NCI-H510A (cell line): ENCODE data around the gene TBC1D21.

Experiments
- DNase-seq: peaks from one replicate; lab custom pipeline; 2025; lab: John Stamatoyannopoulos, UW

The TBC1D21 gene

DNA sequence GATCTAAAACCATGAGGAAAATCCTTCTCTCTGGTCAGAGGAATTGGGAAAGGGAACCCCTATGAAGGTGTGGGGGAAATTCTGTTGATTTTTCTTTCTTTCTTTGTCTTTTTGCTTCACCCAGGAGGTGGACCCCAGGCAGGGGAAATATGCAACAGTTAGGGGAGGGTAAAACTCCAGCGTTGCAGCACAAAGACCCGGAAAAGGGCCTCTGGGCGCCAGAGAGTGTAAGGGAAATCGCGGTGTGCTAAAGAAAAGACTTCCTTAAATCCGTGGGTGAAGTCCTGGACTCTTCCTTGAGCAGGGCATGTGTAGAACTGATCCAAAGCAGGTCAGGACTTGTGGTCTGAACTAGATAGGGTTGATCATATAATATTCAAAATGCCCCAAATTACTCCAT, 11.1 kb upstream of the TBC1D21 start:
- no peak for DNase-seq

DNA sequence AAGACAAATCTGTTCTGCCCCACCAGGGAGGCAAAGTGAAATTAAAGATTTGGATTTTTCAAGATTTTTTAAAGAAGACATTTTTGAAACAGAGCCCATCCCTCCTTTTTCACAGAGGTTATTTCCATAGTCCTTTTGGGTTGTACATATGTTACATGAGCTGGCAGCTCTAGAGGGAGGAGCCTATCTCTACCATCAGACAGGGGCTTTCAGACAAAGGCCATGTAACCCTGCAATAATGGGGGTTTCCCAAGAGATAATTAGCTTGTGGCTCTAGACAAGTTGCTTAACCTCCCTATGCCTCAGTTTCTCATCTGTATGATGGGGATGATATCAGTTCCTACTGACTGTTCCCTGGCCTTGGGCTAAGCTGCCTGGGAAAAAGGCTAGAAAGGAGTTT, 8.0 kb upstream of the TBC1D21 start:
- DNase-seq = no peak

GRCh38 chr15:73865904-73866303, 7.5 kb upstream of the TBC1D21 start:
- no peak for DNase-seq

DNA sequence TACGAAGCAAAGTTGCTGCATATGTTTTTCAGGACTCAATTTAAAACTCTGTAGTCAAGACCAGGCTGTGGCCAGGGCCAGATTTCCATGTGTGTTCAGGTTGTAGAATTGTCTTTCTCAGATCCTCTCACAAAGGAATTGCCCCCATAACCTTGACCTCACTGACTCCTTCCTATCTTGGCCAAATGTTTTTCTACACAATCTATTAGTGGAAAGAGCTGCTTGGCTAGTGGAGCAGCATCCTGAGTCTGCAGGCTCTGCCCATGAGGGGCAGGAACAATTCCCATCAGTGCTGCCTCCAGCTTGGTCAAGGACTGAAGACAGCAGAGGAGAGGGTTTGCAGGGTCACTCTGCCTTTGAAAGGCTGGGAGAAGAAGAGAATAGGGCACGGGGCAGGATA, 6.9 kb upstream of the TBC1D21 start:
- no peak for DNase-seq

DNA sequence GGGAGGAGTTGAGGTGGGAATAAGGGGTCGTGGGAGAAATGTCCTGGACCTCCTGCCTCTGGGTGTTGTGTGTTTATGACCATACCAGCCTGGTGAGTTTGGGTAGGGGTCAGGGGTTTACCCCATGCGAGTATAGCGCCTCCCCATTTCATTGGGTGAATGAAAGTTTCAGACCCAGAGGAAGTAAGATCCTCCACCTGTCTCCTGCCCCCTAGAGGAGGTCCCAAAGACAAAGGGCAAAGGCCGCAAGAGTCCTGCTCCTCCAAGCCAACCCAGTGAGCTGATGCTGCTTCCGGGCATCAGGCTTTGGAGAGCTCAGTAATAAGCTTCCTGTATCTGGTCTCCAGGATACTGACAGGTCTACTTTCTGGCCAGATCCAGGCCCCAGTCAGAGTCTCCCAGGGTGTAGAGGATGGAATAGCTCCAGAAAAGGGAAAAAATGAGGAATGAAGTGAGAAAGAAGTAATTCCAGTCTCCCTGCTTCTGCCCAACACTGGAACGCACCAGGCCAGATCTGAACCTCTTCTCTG, 6.4 kb upstream of the TBC1D21 start:
- no peak for DNase-seq

GRCh38 chr15:73867426-73867825, 5.9 kb upstream of the TBC1D21 start:
- DNase-seq = no peak

DNA sequence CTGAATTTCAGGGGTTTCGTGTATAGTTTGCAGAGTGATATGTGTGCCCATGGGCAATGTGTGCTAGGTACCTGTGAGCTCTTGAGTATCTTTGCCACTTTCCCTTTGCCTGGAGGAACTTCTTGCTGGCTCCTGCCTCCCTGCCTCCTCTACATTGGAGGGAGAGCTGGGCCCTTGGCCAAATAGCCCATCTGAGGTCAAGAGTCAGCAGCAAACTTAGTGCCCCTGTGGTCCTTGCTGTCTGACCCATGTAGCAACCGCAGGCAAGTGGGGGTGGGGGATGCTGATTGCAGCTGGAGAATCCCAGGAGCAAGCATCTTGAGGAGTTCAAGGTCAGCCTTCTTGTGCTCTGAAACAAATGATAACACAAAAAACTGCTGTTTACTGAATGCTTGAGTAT, 5.4 kb upstream of the TBC1D21 start:
- DNase-seq = no peak

GRCh38 chr15:73869216-73869995, 4.0 kb upstream of the TBC1D21 start:
- no peak for DNase-seq

GRCh38 chr15:73870700-73871408, 2.5 kb upstream of the TBC1D21 start:
- no peak for DNase-seq

GRCh38 chr15:73872346-73872745, 1.0 kb upstream of the TBC1D21 start:
- no peak for DNase-seq

- DNase-seq = no peak
These were observed 636 bp downstream of the TBC1D21 start for GRCh38 chr15:73873889-73874511.

DNA sequence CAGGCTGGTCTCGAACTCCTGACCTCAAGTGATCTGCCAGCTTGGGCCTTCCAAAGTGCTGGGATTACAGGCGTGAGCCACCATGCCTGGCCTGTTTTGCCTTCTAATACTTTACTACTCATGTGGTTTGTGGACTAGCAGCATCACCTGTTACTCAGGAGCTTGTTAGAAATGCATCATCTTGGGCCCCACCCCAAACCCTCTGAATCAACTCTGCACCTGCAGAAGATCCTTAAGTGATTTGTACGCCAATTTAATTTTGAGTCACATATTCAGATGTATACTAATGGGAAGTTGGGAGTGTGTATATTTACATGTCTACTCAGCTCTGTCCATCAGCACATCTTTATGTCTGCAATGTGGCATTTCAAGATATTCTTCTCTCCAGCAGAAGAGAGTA, 6.1 kb downstream of the TBC1D21 start:
- DNase-seq = no peak

- no peak for DNase-seq
These were observed 8.4 kb downstream of the TBC1D21 start for GRCh38 chr15:73881579-73882320.

DNA sequence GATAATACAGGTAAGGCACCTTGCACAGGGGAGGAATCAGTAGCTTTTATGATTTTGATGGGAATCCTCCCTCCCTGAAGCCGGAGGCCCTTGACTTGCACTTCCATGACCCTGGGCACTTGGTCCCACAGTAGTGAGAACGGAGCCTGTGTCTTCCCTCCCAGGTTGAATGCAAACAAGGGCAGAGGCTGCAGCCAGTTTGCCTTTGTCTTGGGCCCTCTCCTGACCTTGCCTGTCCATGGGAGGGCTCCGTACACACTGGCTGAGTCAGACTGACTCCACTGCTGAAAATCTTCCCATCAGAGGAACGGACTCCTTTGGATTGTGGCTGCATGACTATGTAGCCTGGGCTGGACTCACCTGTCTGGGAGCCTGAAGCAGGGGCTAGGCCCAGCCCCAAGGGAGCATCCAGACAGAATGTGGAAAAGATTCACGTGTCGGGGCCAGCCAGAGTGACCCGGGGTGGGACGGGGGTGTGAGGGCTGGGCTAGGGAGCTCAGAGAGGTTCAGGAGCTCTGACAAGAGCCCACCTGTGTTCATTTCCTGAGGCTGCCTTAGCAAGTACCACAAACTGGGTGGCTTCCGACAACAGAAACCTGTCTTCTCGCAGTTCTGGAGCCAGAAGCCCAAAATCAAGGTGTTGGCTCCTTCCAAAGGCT, 9.5 kb downstream of the TBC1D21 start:
- DNase-seq = no peak

DNA sequence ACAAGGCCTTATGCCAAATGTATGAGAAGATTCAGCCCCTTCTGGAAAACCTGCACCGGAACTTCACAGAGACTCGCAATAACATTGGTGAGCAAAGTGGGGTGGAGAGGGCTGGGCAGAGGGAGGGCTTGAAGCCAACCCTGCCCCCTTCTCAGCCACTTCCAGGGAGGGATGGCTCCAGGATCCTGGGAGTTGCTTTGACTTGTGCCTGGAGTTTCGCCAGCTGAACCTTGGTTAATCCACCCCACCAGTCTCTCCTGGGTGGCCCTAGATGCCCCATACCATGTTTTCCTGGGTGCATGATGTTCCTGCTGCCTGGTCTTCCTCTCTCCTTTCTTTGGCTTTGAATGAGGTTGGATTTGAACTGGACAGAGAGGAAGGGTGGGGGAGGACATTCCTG, 10.8 kb downstream of the TBC1D21 start:
- DNase-seq = no peak

GRCh38 chr15:73885954-73886700, 12.8 kb downstream of the TBC1D21 start:
- DNase-seq = no peak

GRCh38 chr15:73886717-73887345, 13.5 kb downstream of the TBC1D21 start:
- DNase-seq = no peak

- DNase-seq = no peak
These were observed 14.1 kb downstream of the TBC1D21 start for GRCh38 chr15:73887481-73887880.

DNA sequence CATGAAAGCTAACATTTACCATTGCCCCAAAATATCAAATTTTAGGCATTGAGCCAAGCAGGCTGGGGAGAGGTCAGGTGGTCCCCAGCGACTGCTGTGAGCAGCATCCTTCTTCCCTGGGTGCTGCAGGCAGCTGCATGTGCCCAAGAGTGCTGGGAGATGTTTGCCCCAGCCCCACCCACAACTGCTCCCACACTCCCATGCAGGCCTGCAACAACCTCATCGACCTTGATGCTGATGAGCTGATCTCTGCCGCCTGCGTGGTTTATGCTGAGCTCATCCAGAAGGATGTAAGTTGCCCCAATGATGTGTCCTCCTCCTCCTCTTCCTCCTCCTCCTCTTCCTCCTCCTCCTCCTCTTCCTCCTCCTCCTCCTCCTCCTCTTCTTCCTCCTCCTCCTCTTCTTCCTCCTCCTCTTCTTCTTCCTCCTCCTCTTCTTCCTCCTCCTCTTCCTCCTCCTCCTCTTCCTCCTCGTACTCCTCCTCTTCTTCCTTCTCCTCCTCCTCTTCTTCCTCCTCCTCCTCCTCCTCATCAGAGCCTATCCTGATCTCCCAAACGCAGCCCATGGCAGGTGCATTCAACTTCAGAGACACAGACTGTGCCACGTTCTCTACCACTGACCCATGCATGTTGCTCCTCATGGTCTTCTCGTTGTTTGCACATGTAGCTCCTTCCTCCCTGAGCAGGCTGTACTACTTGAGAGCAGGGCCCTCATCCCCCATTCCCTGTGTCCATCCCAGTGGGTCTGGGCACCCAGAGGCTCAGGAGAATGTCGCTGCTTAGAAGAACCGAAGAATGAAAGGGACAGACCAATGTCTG, 15.1 kb downstream of the TBC1D21 start:
- no peak for DNase-seq
